HEK293 (cell line): ENCODE data around the gene FAM83C.

Source experiments
- CTCF ChIA-PET: fragments of 350-600 bp; formaldehyde crosslinking; extraction: SDS; loops from one replicate; lab custom pipeline; 2021; ENCODE audit warnings: antibody characterized with exemption; lab: Yijun Ruan, JAX
- POLR2A ChIA-PET: fragments of 300-600 bp; formaldehyde crosslinking; extraction: SDS; loops from one replicate; lab custom pipeline; 2020; ENCODE audit warnings: antibody characterized with exemption, inconsistent platforms; lab: Yijun Ruan, JAX
- H3K27ac ChIP-seq: fragments of 200-500 bp; sonication (Bioruptor generic); 2 replicates; pipeline ENCODE4 v1.5.1; 2014; ENCODE audit warnings: low read depth, low read length, control low read depth, inconsistent platforms; ENCODE audit errors: extremely low read depth
- H3K36me3 ChIP-seq, 2 experiments: fragments of 200-500 bp in 1 of 2; sonication (Bioruptor generic) in 1 of 2; 1 replicate in 1 of 2; 2 replicates in 1 of 2; pipeline ENCODE4 v1.5.1; 2014 to 2017; ENCODE audit warnings: inconsistent platforms in 2 of 2, low read length in 2 of 2; ENCODE audit not compliant: control insufficient read depth in 2 of 2, insufficient read depth in 1 of 2
- H3K4me1 ChIP-seq: fragments of 200-500 bp; sonication (Bioruptor generic); 2 replicates; pipeline ENCODE4 v1.5.1; 2014; ENCODE audit warnings: mild to moderate bottlenecking, low read length, inconsistent platforms; ENCODE audit not compliant: control insufficient read depth, insufficient read depth
- H3K4me3 ChIP-seq: 2 replicates; pipeline ENCODE4 v1.5.1; 2011; ENCODE audit warnings: low read depth, mild to moderate bottlenecking, control low read depth, low read length, moderate library complexity
- H3K9me3 ChIP-seq: fragments of 200-500 bp; sonication (Bioruptor generic); 2 replicates; pipeline ENCODE4 v1.5.1; 2014; ENCODE audit warnings: low read depth, low read length, inconsistent platforms; ENCODE audit not compliant: control insufficient read depth, insufficient read depth
- FEZF1 ChIP-seq: fragments of 450-650 bp; formaldehyde crosslinking; IDR thresholded peaks from 2 replicates; pipeline ENCODE4 v1.5.1; 2016; ENCODE audit warnings: missing biosample characterization, missing genetic modification characterization
- GLI4 ChIP-seq: fragments of 450-650 bp; formaldehyde crosslinking; IDR thresholded peaks from 2 replicates; pipeline ENCODE4 v1.5.1; 2016; ENCODE audit warnings: missing biosample characterization, missing genetic modification characterization
- GLIS2 ChIP-seq: fragments of 450-650 bp; formaldehyde crosslinking; IDR thresholded peaks from 2 replicates; pipeline ENCODE4 v1.5.1; 2016; ENCODE audit warnings: missing biosample characterization, missing genetic modification characterization
- MZF1 ChIP-seq: fragments of 450-650 bp; formaldehyde crosslinking; IDR thresholded peaks from 2 replicates; pipeline ENCODE4 v1.5.1; 2017; ENCODE audit warnings: missing biosample characterization, missing genetic modification characterization, borderline replicate concordance
- SCRT2 ChIP-seq: fragments of 450-650 bp; formaldehyde crosslinking; IDR thresholded peaks from 2 replicates; pipeline ENCODE4 v1.5.1; 2016; ENCODE audit warnings: missing biosample characterization, missing genetic modification characterization
- SP7 ChIP-seq: fragments of 450-650 bp; formaldehyde crosslinking; IDR thresholded peaks from 2 replicates; pipeline ENCODE4 v1.5.1; 2016; ENCODE audit warnings: missing biosample characterization, missing genetic modification characterization
- ZFP37 ChIP-seq: fragments of 450-650 bp; formaldehyde crosslinking; IDR thresholded peaks from 2 replicates; pipeline ENCODE4 v1.5.1; 2016; ENCODE audit warnings: missing biosample characterization, missing genetic modification characterization
- ZNF223 ChIP-seq: fragments of 450-650 bp; formaldehyde crosslinking; IDR thresholded peaks from 2 replicates; pipeline ENCODE4 v1.5.1; 2016; ENCODE audit warnings: missing biosample characterization, missing genetic modification characterization
- ZNF335 ChIP-seq: fragments of 450-650 bp; formaldehyde crosslinking; conservative IDR thresholded peaks from 2 replicates; pipeline ENCODE4 v1.5.1; 2016; ENCODE audit warnings: missing biosample characterization, missing genetic modification characterization
- ZNF416 ChIP-seq: fragments of 450-650 bp; formaldehyde crosslinking; IDR thresholded peaks from 2 replicates; pipeline ENCODE4 v1.5.1; 2016; ENCODE audit warnings: missing biosample characterization, missing genetic modification characterization
- ZNF529 ChIP-seq: fragments of 450-650 bp; formaldehyde crosslinking; IDR thresholded peaks from 2 replicates; pipeline ENCODE4 v1.5.1; 2017; ENCODE audit warnings: missing genetic modification characterization, missing biosample characterization; ENCODE audit not compliant: insufficient replicate concordance
- ZNF623 ChIP-seq: fragments of 450-650 bp; formaldehyde crosslinking; IDR thresholded peaks from 2 replicates; pipeline ENCODE4 v1.5.1; 2016; ENCODE audit warnings: missing biosample characterization, missing genetic modification characterization
- ZNF629 ChIP-seq: fragments of 450-650 bp; formaldehyde crosslinking; IDR thresholded peaks from 2 replicates; pipeline ENCODE4 v1.5.1; 2017; ENCODE audit warnings: missing biosample characterization, missing genetic modification characterization
- ZNF664 ChIP-seq: fragments of 450-650 bp; formaldehyde crosslinking; IDR thresholded peaks from 2 replicates; pipeline ENCODE4 v1.5.1; 2016; ENCODE audit warnings: missing biosample characterization, missing genetic modification characterization
- ZNF670 ChIP-seq: fragments of 450-650 bp; formaldehyde crosslinking; IDR thresholded peaks from 2 replicates; pipeline ENCODE4 v1.5.1; 2016; ENCODE audit warnings: missing biosample characterization, missing genetic modification characterization, low read depth
- TF ChIP-seq, protein P1 (sequence below): fragments of 450-650 bp; formaldehyde crosslinking; IDR thresholded peaks from 2 replicates; pipeline ENCODE4 v1.5.1; 2016; ENCODE audit warnings: missing biosample characterization, missing genetic modification characterization
- TF ChIP-seq, protein P2 (sequence below): fragments of 450-650 bp; formaldehyde crosslinking; IDR thresholded peaks from 2 replicates; pipeline ENCODE4 v1.5.1; 2016; ENCODE audit warnings: missing biosample characterization, missing genetic modification characterization
- TF ChIP-seq, protein P3 (sequence below): fragments of 450-650 bp; formaldehyde crosslinking; IDR thresholded peaks from 2 replicates; pipeline ENCODE4 v1.5.1; 2016; ENCODE audit warnings: missing biosample characterization, missing genetic modification characterization
- TF ChIP-seq, protein P4 (sequence below): fragments of 450-650 bp; formaldehyde crosslinking; IDR thresholded peaks from 2 replicates; pipeline ENCODE4 v1.5.1; 2017; ENCODE audit warnings: missing biosample characterization, missing genetic modification characterization
- TF ChIP-seq, protein P5 (sequence below): fragments of 450-650 bp; formaldehyde crosslinking; IDR thresholded peaks from 2 replicates; pipeline ENCODE4 v1.5.1; 2017; ENCODE audit warnings: missing biosample characterization, missing genetic modification characterization
- TF ChIP-seq, protein P6 (sequence below): fragments of 450-650 bp; formaldehyde crosslinking; IDR thresholded peaks from 2 replicates; pipeline ENCODE4 v1.5.1; 2016; ENCODE audit warnings: missing biosample characterization, missing genetic modification characterization
- TF ChIP-seq, protein P7 (sequence below): fragments of 450-650 bp; formaldehyde crosslinking; IDR thresholded peaks from 2 replicates; pipeline ENCODE4 v1.5.1; 2016; ENCODE audit warnings: missing biosample characterization, missing genetic modification characterization
- TF ChIP-seq, protein P8 (sequence below): fragments of 450-650 bp; IDR thresholded peaks from 2 replicates; pipeline ENCODE4 v1.5.1; 2018; ENCODE audit warnings: missing biosample characterization, missing genetic modification characterization

Gene FAM83C

DNA sequence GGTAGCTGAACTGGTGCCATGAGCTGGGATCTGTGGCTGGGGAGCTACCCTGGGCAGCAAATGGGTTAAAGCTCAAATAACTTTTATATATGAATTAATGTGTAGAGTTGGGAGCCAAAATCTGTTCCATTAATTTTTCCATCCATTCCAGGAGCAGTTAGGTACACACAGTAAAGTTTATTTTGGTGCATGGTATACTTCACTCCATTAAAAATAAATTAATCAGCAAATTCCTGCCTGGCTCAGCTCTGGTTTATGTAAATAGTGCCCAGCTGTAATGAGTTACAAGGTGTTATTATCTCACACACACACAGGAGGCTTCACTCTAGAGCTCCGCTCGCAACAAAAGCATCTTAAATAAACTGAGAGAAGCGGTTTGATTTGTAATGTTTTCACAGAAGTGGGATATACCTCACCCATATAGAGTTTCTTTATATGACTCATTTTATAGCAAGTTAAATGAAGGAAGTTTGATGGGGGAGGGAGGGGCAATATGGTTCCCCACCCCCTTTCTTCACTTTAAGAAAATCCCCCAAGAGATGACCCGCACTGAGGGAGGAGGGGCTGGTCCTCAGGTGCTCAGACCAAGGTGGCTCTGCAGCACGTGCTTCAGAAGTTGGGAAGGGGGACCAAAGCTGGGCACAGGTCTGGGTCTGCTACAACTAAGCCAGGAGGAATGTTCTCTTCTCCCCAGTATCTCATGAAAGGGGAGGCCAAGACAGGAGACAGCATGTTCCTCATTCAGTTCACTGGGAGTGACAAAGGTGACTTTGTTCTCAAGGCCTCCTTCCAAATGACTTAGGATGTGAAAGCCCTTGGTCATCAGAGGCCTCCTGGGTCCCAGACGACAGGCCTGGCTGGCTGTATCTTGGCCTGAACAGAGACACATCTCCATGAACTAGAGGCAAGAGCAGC is 10.5 kb upstream of the FAM83C start (continued):
- TF ChIP-seq ZNF629 (tag by site-specific recombination): peak; percentile 56
- TF ChIP-seq, protein P1, sequence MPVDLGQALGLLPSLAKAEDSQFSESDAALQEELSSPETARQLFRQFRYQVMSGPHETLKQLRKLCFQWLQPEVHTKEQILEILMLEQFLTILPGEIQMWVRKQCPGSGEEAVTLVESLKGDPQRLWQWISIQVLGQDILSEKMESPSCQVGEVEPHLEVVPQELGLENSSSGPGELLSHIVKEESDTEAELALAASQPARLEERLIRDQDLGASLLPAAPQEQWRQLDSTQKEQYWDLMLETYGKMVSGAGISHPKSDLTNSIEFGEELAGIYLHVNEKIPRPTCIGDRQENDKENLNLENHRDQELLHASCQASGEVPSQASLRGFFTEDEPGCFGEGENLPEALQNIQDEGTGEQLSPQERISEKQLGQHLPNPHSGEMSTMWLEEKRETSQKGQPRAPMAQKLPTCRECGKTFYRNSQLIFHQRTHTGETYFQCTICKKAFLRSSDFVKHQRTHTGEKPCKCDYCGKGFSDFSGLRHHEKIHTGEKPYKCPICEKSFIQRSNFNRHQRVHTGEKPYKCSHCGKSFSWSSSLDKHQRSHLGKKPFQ (tag by site-specific recombination): no peak
- TF ChIP-seq, protein P2, sequence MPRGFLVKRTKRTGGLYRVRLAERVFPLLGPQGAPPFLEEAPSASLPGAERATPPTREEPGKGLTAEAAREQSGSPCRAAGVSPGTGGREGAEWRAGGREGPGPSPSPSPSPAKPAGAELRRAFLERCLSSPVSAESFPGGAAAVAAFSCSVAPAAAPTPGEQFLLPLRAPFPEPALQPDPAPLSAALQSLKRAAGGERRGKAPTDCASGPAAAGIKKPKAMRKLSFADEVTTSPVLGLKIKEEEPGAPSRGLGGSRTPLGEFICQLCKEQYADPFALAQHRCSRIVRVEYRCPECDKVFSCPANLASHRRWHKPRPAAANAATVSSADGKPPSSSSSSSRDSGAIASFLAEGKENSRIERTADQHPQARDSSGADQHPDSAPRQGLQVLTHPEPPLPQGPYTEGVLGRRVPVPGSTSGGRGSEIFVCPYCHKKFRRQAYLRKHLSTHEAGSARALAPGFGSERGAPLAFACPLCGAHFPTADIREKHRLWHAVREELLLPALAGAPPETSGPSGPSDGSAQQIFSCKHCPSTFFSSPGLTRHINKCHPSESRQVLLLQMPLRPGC (tag by site-specific recombination): 0 out of 2 replicates have a peak, but pooled peaks have one; percentile 24
- TF ChIP-seq ZNF664 (tag by site-specific recombination): peak; percentile 17; the same call in 1 of the 2 replicates
- TF ChIP-seq, all 188 proteins: peak for 10

DNA sequence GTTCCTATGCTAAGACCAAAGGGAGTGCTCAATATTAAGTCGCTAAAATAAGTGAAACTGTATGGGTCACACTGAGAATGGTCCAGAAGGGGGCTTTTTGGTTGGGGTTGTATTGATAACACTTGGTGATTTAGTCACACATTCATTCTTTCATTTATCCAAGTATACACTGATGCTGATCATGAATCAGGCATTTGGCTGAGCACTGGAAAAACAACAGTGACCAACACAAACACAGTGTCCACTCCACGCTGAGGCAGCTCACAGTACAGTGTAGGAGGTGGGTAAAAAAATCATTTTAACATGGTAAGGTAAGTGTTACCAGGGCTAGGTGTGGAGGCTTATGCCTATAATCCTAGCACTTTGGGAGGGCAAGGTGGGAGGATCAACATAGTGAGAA is 9.2 kb upstream of the FAM83C start:
- POLR2A ChIA-PET: interaction anchor here (0.5 to 1.0 kb wide), 2 partner anchors 17 to 217 kb away, joined by 4 read pairs; partner anchors contain the start of gene EIF6
- H3K9me3 ChIP-seq: no peaks in the 10 kb centered on the region
- TF ChIP-seq ZNF416 (tag by site-specific recombination) (no peak), ZFP37 (no peak), ZNF529 (tag by site-specific recombination) (no peak), GLIS2 (tag by site-specific recombination) (no peak), ZNF623 (tag by site-specific recombination) (no peak), GLI4 (tag by site-specific recombination) (no peak), MZF1 (tag by site-specific recombination) (no peak), SCRT2 (tag by site-specific recombination) (no peak), SP7 (tag by site-specific recombination) (no peak), ZNF670 (no peak), ZNF223 (tag by site-specific recombination) (no peak), FEZF1 (no peak), ZNF335 (tag by site-specific recombination) (no peak), ZNF664 (tag by site-specific recombination) (no peak)
- TF ChIP-seq, protein P3, sequence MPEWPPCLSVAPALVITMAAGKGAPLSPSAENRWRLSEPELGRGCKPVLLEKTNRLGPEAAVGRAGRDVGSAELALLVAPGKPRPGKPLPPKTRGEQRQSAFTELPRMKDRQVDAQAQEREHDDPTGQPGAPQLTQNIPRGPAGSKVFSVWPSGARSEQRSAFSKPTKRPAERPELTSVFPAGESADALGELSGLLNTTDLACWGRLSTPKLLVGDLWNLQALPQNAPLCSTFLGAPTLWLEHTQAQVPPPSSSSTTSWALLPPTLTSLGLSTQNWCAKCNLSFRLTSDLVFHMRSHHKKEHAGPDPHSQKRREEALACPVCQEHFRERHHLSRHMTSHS (tag by site-specific recombination): no peak
- TF ChIP-seq, protein P4, sequence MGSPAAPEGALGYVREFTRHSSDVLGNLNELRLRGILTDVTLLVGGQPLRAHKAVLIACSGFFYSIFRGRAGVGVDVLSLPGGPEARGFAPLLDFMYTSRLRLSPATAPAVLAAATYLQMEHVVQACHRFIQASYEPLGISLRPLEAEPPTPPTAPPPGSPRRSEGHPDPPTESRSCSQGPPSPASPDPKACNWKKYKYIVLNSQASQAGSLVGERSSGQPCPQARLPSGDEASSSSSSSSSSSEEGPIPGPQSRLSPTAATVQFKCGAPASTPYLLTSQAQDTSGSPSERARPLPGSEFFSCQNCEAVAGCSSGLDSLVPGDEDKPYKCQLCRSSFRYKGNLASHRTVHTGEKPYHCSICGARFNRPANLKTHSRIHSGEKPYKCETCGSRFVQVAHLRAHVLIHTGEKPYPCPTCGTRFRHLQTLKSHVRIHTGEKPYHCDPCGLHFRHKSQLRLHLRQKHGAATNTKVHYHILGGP (tag by site-specific recombination): no peak
- TF ChIP-seq, protein P5, sequence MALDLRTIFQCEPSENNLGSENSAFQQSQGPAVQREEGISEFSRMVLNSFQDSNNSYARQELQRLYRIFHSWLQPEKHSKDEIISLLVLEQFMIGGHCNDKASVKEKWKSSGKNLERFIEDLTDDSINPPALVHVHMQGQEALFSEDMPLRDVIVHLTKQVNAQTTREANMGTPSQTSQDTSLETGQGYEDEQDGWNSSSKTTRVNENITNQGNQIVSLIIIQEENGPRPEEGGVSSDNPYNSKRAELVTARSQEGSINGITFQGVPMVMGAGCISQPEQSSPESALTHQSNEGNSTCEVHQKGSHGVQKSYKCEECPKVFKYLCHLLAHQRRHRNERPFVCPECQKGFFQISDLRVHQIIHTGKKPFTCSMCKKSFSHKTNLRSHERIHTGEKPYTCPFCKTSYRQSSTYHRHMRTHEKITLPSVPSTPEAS: no peak
- TF ChIP-seq, protein P6, sequence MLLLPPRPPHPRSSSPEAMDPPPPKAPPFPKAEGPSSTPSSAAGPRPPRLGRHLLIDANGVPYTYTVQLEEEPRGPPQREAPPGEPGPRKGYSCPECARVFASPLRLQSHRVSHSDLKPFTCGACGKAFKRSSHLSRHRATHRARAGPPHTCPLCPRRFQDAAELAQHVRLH (tag by site-specific recombination): no peak
- TF ChIP-seq, protein P7, sequence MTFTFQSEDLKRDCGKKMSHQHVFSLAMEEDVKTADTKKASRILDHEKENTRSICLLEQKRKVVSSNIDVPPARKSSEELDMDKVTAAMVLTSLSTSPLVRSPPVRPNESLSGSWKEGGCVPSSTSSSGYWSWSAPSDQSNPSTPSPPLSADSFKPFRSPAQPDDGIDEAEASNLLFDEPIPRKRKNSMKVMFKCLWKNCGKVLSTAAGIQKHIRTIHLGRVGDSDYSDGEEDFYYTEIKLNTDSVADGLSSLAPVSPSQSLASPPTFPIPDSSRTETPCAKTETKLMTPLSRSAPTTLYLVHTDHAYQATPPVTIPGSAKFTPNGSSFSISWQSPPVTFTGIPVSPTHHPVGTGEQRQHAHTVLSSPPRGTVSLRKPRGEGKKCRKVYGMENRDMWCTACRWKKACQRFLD: no peak
- TF ChIP-seq, protein P8, sequence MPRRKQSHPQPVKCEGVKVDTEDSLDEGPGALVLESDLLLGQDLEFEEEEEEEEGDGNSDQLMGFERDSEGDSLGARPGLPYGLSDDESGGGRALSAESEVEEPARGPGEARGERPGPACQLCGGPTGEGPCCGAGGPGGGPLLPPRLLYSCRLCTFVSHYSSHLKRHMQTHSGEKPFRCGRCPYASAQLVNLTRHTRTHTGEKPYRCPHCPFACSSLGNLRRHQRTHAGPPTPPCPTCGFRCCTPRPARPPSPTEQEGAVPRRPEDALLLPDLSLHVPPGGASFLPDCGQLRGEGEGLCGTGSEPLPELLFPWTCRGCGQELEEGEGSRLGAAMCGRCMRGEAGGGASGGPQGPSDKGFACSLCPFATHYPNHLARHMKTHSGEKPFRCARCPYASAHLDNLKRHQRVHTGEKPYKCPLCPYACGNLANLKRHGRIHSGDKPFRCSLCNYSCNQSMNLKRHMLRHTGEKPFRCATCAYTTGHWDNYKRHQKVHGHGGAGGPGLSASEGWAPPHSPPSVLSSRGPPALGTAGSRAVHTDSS (tag by site-specific recombination): no peak
- TF ChIP-seq, all 188 proteins: peak for 0
- no peak overlapping the region for H3K4me3 ChIP-seq
- H3K36me3 ChIP-seq: peaks cover 0 to 11% of the 10 kb centered on the region in 2 experiments; a peak in 1 of 3 replicates
- no peak overlapping the region for H3K27ac ChIP-seq
- CTCF ChIA-PET: interaction anchor here (0.6 to 13.7 kb wide), 8 partner anchors 16 to 216 kb away, joined by 3 to 236 read pairs (median 4); partner anchors contain the start of gene GDF5
- no peaks in the 10 kb centered on the region; the same call in 1 of the 2 replicates for H3K4me1 ChIP-seq
